SJCRH30 (cell line): ENCODE results near the gene LRIF1. TPM values are rescaled to one million over a fixed set of nuclear protein-coding genes. Genes with fewer than 3 reads are reported as not detected.
"Not testable (repeated sequence)": the region's sequence is repeated elsewhere in the genome, so short reads cannot be mapped to it uniquely, and the experiment has no call there.

Experiments
- DNase-seq, 2 experiments: peaks; one replicate each; pipeline ENCODE4 v3.0.0-alpha.2; 2015 to 2020
- H3K27ac ChIP-seq: fragments of 250-450 bp; sonication (Bioruptor Pico); 2 replicates; pipeline ENCODE4 v1.5.1; 2020; ENCODE audit warnings: mild to moderate bottlenecking, moderate library complexity
- H3K27me3 ChIP-seq: fragments of 250-450 bp; sonication (Bioruptor Pico); 2 replicates; pipeline ENCODE4 v1.5.1; 2020; ENCODE audit warnings: mild to moderate bottlenecking, moderate library complexity
- H3K36me3 ChIP-seq: fragments of 250-450 bp; sonication (Bioruptor Pico); 2 replicates; pipeline ENCODE4 v1.5.1; 2020; ENCODE audit warnings: mild to moderate bottlenecking, moderate library complexity
- H3K4me1 ChIP-seq: fragments of 250-450 bp; sonication (Bioruptor Pico); 2 replicates; pipeline ENCODE4 v1.5.1; 2020; ENCODE audit warnings: mild to moderate bottlenecking, moderate library complexity
- H3K4me3 ChIP-seq: fragments of 250-450 bp; sonication (Bioruptor Pico); 2 replicates; pipeline ENCODE4 v1.5.1; 2020; ENCODE audit warnings: mild to moderate bottlenecking, moderate library complexity
- H3K9me3 ChIP-seq: fragments of 250-450 bp; sonication (Bioruptor Pico); replicated peaks from 2 replicates; pipeline ENCODE4 v1.5.1; 2020; ENCODE audit warnings: mild to moderate bottlenecking, moderate library complexity
- total RNA-seq: library from RNA; depleted of rRNA; stranded (reverse); fragments of >200 nt; shearing (Covaris generic); gene quantifications from 2 replicates; pipeline ENCODE4 v1.2.3, GENCODE V29; 2014

LRIF1 gene
- total RNA-seq, 1 experiment from 2014 or later, result 45.3 TPM

DNA sequence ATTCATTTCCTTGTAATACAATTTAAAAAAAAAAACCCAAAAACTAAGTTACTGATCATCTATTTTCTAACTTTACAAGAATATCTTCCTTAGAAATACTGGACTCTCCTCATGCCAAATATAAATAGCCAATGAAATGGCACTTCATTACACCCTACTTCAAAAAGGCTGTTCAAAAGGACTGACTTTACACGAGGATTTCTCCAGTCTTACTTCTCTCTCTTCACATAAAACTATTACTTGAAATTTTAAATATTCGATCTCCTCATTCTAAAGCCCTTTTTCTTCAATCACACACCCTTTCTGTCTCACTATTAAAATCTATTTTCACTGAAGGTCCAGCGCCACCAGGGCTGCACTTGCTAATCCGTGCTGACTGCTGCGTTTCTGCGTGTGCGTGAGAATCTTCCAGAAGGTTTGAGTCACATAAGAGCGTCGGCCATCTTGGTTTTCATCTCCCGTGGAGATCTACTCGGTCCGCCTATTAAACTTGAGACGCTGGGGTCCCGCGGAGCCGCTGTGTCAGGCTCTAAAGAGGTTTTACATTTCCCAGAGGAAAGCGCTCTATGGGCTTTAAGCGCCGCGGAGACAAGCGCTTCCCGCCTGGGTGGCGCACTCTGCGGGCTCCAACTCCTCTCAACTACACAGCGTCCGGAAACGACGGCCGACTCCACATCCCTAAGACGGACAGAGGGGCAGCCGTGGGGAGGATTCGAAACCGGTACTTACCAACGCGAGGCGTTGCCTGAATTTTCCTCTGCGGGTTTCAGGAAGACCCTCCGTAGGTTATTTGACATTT, 631 bp downstream of the LRIF1 start:
- Histone ChIP-seq H3K9me3 (peaks cover 9% of the 10 kb centered on the region; the same call in 1 of the 2 replicates), H3K27me3 (no peaks in the 10 kb centered on the region), H3K36me3 (peaks cover 7% of the 10 kb centered on the region), H3K27ac (peak overlapping the region; percentile 89), H3K4me3 (peak overlapping the region; percentile 75), H3K4me1 (no peaks in the 10 kb centered on the region)
- DNase-seq, result peak; percentile 72 to 85

GRCh38 chr1:110961902-110962301, 1.8 kb downstream of the LRIF1 start:
- DNase-seq, result no peak
- H3K4me1 ChIP-seq, result no peaks in the 10 kb centered on the region
- H3K27me3 ChIP-seq, result no peaks in the 10 kb centered on the region
- peaks cover 12% of the 10 kb centered on the region; the same call in 1 of the 2 replicates for H3K9me3 ChIP-seq
- H3K36me3 ChIP-seq, result peaks cover 12% of the 10 kb centered on the region
- H3K27ac ChIP-seq, result no peak overlapping the region
- H3K4me3 ChIP-seq, result peak overlapping the region; percentile 75

DNA sequence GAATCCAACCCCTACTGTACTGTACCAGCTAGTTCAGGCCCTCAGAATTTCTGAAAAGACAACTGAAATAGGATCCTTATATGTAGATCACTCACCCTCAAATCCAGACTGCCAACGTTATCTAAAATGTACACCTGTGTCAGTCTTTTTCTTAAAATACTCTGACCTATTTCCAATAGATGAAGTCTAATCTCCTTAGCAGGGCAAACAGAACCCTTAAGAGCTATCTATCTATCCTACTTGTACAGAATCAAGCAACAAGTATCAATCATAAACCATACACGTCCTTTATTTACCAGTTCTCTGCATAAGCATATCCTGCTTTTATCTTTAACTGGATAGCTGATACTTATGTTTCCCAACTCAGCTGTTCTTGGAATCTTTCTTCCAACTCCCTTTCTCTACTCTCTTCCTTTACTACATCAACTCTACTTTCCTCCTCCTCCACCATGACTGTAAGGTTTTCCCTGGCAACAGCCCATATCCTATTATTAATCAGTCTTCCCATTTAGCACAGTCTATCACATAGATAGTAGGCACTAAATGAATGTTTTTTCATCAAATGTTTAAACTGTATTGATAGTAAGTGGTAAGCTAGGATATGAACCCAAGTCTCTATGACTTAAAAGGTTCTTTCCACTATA, 2.8 kb downstream of the LRIF1 start:
- Histone ChIP-seq H3K4me1 (no peaks in the 10 kb centered on the region), H3K27me3 (no peaks in the 10 kb centered on the region), H3K27ac (no peak overlapping the region), H3K4me3 (no peak overlapping the region), H3K9me3 (peaks cover 12% of the 10 kb centered on the region; the same call in 1 of the 2 replicates), H3K36me3 (peaks cover 18% of the 10 kb centered on the region)
- no peak for DNase-seq

GRCh38 chr1:110957798-110958197, 5.9 kb downstream of the LRIF1 start:
- Histone ChIP-seq H3K4me3 (no peak overlapping the region), H3K27me3 (no peaks in the 10 kb centered on the region), H3K9me3 (peaks cover 12% of the 10 kb centered on the region; the same call in 1 of the 2 replicates), H3K4me1 (no peaks in the 10 kb centered on the region), H3K36me3 (peaks cover 25% of the 10 kb centered on the region), H3K27ac (no peak overlapping the region)
- DNase-seq, result no peak

DNA sequence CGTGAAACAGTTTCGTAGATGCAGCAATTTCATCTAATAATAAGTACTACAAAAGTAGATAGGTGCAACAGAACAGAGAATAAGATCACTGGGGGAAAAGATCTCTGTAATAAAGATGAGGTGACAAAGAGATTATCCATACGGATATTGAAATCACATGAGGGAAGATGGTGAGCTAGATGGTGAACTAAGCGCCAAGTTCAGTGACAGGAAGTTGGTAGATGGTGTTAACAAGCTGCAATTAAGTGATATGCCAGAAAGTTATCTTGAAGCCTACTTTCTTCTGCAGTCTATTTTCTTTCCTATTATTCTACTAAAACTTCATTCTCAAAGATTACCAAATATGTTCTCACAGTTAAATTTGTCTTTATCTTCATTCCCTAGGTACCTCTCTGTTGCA, 7.1 kb downstream of the LRIF1 start:
- no peak overlapping the region for H3K27ac ChIP-seq
- peaks cover 3% of the 10 kb centered on the region; the same call in 1 of the 2 replicates for H3K9me3 ChIP-seq
- DNase-seq, result no peak
- H3K4me3 ChIP-seq, result no peak overlapping the region
- H3K4me1 ChIP-seq, result no peaks in the 10 kb centered on the region
- no peaks in the 10 kb centered on the region for H3K27me3 ChIP-seq
- peaks cover 36% of the 10 kb centered on the region for H3K36me3 ChIP-seq

- Histone ChIP-seq H3K4me1 (no peaks in the 10 kb centered on the region), H3K27ac (no peak overlapping the region), H3K4me3 (no peak overlapping the region), H3K9me3 (peaks cover 3% of the 10 kb centered on the region; the same call in 1 of the 2 replicates), H3K36me3 (peaks cover 54% of the 10 kb centered on the region), H3K27me3 (no peaks in the 10 kb centered on the region)
- no peak for DNase-seq
Measured at GRCh38 chr1:110953031-110953430, 10.7 kb downstream of the LRIF1 start.

- H3K27me3 ChIP-seq, result no peaks in the 10 kb centered on the region
- H3K36me3 ChIP-seq, result peaks cover 59% of the 10 kb centered on the region
- no peak overlapping the region for H3K27ac ChIP-seq
- no peak overlapping the region for H3K4me3 ChIP-seq
- DNase-seq, result no peak
- H3K9me3 ChIP-seq, result no peaks in the 10 kb centered on the region
- H3K4me1 ChIP-seq, result no peaks in the 10 kb centered on the region
Measured at GRCh38 chr1:110952031-110952430, 11.7 kb downstream of the LRIF1 start.

- no peaks in the 10 kb centered on the region for H3K9me3 ChIP-seq
- H3K27me3 ChIP-seq, result no peaks in the 10 kb centered on the region
- H3K4me1 ChIP-seq, result no peaks in the 10 kb centered on the region
- H3K36me3 ChIP-seq, result peaks cover 55% of the 10 kb centered on the region
- no peak overlapping the region for H3K4me3 ChIP-seq
- no peak overlapping the region for H3K27ac ChIP-seq
- no peak for DNase-seq
Measured at GRCh38 chr1:110951161-110951560, 12.6 kb downstream of the LRIF1 start.

- Histone ChIP-seq H3K4me1 (no peaks in the 10 kb centered on the region), H3K9me3 (no peaks in the 10 kb centered on the region), H3K4me3 (no peak overlapping the region), H3K27ac (no peak overlapping the region), H3K36me3 (peaks cover 58% of the 10 kb centered on the region), H3K27me3 (no peaks in the 10 kb centered on the region)
- no peak for DNase-seq
Measured at GRCh38 chr1:110948038-110948810, 15.5 kb downstream of the LRIF1 start.

GRCh38 chr1:110945626-110946025, 18.1 kb downstream of the LRIF1 start:
- Histone ChIP-seq H3K36me3 (peaks cover 33% of the 10 kb centered on the region), H3K27ac (no peak overlapping the region), H3K9me3 (no peaks in the 10 kb centered on the region), H3K27me3 (no peaks in the 10 kb centered on the region), H3K4me1 (no peaks in the 10 kb centered on the region), H3K4me3 (no peak overlapping the region)
- DNase-seq, result no peak

GRCh38 chr1:110944806-110945205, 18.9 kb downstream of the LRIF1 start:
- peaks cover 30% of the 10 kb centered on the region for H3K36me3 ChIP-seq
- DNase-seq, result no peak
- H3K4me3 ChIP-seq, result no peak overlapping the region
- no peaks in the 10 kb centered on the region for H3K9me3 ChIP-seq
- H3K27me3 ChIP-seq, result no peaks in the 10 kb centered on the region
- H3K27ac ChIP-seq, result no peak overlapping the region
- no peaks in the 10 kb centered on the region for H3K4me1 ChIP-seq

GRCh38 chr1:110936567-110936966, 27.2 kb downstream of the LRIF1 start:
- DNase-seq, result no peak
- H3K36me3 ChIP-seq, result no peaks in the 10 kb centered on the region
- H3K4me1 ChIP-seq, result no peaks in the 10 kb centered on the region
- H3K4me3 ChIP-seq, result no peak overlapping the region
- no peaks in the 10 kb centered on the region for H3K9me3 ChIP-seq
- no peak overlapping the region for H3K27ac ChIP-seq
- H3K27me3 ChIP-seq, result no peaks in the 10 kb centered on the region

GRCh38 chr1:110931097-110931496, 32.6 kb downstream of the LRIF1 start:
- H3K27ac ChIP-seq, H3K4me1 ChIP-seq, H3K36me3 ChIP-seq, H3K4me3 ChIP-seq, H3K9me3 ChIP-seq, H3K27me3 ChIP-seq, DNase-seq: not testable (repeated sequence)

GRCh38 chr1:110928904-110929303, 34.8 kb downstream of the LRIF1 start:
- H3K4me3 ChIP-seq, result no peak overlapping the region
- H3K36me3 ChIP-seq, result no peaks in the 10 kb centered on the region
- no peak for DNase-seq
- H3K9me3 ChIP-seq, result no peaks in the 10 kb centered on the region
- H3K27me3 ChIP-seq, result no peaks in the 10 kb centered on the region
- H3K4me1 ChIP-seq, result no peaks in the 10 kb centered on the region
- no peak overlapping the region for H3K27ac ChIP-seq

DNA sequence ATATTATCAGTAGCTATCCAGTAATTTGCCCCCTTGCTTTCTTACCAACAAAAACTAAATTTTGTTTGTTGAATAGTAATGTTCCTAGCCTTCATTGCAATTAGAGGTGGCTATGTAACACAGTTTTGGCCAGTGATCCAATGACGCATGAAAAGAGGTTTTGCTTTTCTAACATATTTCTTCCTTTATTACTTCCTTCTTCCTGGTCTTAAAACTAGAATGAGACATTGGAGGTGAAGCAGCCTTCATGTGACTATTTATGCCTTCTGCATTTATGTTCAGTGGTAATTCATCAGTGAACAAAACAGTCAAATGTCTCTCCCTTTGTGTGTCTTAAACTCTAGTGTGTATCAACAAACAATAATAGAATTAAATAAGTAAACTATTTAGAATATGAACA, 35.5 kb downstream of the LRIF1 start:
- H3K9me3 ChIP-seq, result no peaks in the 10 kb centered on the region
- no peak for DNase-seq

More for the DNA sequence above, 35.5 kb downstream of the LRIF1 start:
- no peaks in the 10 kb centered on the region for H3K36me3 ChIP-seq
- H3K27me3 ChIP-seq, result no peaks in the 10 kb centered on the region
- no peak overlapping the region for H3K4me3 ChIP-seq
- H3K27ac ChIP-seq, result no peak overlapping the region
- H3K4me1 ChIP-seq, result no peaks in the 10 kb centered on the region
